H1 (cell line): ENCODE data around the gene YRDC.

Experiments
- BRCA1 ChIP-seq: IDR thresholded peaks from 2 replicates; pipeline ENCODE4 v1.6.1; 2012; ENCODE audit warnings: low read depth, low read length, improper control_type of control experiment
- CHD1 ChIP-seq: IDR thresholded peaks from 2 replicates; pipeline ENCODE4 v1.6.1; 2012; ENCODE audit warnings: low read depth, low read length, improper control_type of control experiment
- MAFK ChIP-seq: IDR thresholded peaks from 2 replicates; pipeline ENCODE4 v1.6.1; 2012; ENCODE audit warnings: low read depth, mild to moderate bottlenecking, improper control_type of control experiment, low read length
- POLR2A ChIP-seq, 2 experiments: IDR thresholded peaks; 1 replicate in 1 of 2; 2 replicates in 1 of 2; pipeline ENCODE4 v1.6.1; 2011; ENCODE audit warnings: low read depth in 2 of 2, low read length in 2 of 2, mild to moderate bottlenecking in 2 of 2; ENCODE audit errors: control extremely low read depth in 1 of 2
- POLR2AphosphoS5 ChIP-seq: IDR thresholded peaks from 2 replicates; pipeline ENCODE4 v1.6.1; 2011; ENCODE audit warnings: low read depth, low read length
- RBBP5 ChIP-seq: IDR thresholded peaks from 2 replicates; pipeline ENCODE4 v1.7.1; 2012; ENCODE audit warnings: low read depth, mild to moderate bottlenecking, inconsistent platforms, low read length, moderate library complexity, borderline replicate concordance
- SP1 ChIP-seq: IDR thresholded peaks from 2 replicates; pipeline ENCODE4 v1.6.1; 2011; ENCODE audit warnings: low read depth, low read length
- TCF12 ChIP-seq: IDR thresholded peaks from 2 replicates; pipeline ENCODE4 v1.6.1; 2011; ENCODE audit warnings: low read depth, mild to moderate bottlenecking, low read length
- YY1 ChIP-seq: IDR thresholded peaks from 2 replicates; pipeline ENCODE4 v1.6.1; 2011; ENCODE audit warnings: low read depth, mild to moderate bottlenecking, low read length
- TF ChIP-seq, protein P1 (sequence below), 3 experiments: IDR thresholded peaks; 1 replicate in 2 of 3; 2 replicates in 1 of 3; pipeline versions ENCODE4 v1.5.1 to v1.6.1; 2011; ENCODE audit warnings: low read length in 3 of 3, mild to moderate bottlenecking in 3 of 3, inconsistent platforms in 2 of 3, low read depth in 1 of 3, moderate library complexity in 1 of 3; ENCODE audit not compliant: insufficient read depth in 1 of 3; ENCODE audit errors: control extremely low read depth in 1 of 3

DNA sequence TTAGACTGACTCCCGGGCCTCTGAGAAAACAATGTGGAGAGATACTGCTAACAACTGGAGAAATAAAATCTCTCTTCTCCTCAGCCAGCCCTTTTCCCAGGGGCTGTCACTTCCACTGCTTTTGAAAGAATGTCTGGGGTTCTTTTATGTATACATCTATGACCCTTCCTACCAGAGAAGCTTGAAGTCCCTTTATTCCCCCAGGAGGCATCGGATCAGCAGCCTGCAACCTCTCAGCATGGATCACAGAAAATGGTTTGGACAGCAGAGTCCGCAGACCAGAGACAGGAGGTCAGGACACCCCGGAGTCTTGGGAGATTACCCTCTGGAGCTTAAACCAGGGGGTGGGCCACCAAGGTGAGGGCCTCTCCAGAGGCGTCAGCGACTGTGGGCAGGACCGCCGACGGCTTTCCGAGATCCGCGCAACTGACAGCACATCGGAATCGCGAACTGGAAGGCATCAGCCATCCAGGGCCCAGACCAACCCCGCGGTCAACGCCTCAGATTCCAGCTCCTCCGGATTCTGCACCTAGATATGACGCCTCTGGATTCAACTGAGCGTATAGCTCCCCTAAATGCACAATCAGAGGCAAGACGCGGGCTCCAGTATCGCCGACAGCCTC, 44.1 kb downstream of the YRDC start:
- no peak for TF ChIP-seq MAFK
- TF ChIP-seq BRCA1 = no peak
- TF ChIP-seq POLR2A (IDR thresholded peaks at IDR 0.05; ENCODE audit: control extremely low read depth in 1 of 2, low read depth in 2 of 2, low read length in 2 of 2) = no peak
- TF ChIP-seq RBBP5 = no peak
- TF ChIP-seq CHD1 = no peak
- TF ChIP-seq, protein P1, sequence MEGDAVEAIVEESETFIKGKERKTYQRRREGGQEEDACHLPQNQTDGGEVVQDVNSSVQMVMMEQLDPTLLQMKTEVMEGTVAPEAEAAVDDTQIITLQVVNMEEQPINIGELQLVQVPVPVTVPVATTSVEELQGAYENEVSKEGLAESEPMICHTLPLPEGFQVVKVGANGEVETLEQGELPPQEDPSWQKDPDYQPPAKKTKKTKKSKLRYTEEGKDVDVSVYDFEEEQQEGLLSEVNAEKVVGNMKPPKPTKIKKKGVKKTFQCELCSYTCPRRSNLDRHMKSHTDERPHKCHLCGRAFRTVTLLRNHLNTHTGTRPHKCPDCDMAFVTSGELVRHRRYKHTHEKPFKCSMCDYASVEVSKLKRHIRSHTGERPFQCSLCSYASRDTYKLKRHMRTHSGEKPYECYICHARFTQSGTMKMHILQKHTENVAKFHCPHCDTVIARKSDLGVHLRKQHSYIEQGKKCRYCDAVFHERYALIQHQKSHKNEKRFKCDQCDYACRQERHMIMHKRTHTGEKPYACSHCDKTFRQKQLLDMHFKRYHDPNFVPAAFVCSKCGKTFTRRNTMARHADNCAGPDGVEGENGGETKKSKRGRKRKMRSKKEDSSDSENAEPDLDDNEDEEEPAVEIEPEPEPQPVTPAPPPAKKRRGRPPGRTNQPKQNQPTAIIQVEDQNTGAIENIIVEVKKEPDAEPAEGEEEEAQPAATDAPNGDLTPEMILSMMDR (IDR thresholded peaks at IDR 0.05; ENCODE audit: control extremely low read depth in 1 of 3, insufficient read depth in 1 of 3, low read depth in 1 of 3, low read length in 3 of 3) = no peak
- no peak for TF ChIP-seq TCF12
- TF ChIP-seq YY1 = no peak
- no peak for TF ChIP-seq POLR2AphosphoS5
- TF ChIP-seq SP1 = no peak
